Superior temporal gyrus (tissue), 1 donor: ENCODE measurements around the gene CASP7.
A peak's percentile ranks its signal among the peaks of the same experiment; 100 is the strongest.

ENCODE experiments used
- DNase-seq: peaks from one replicate; pipeline ENCODE4 v3.0.0-alpha.2; 2016; ENCODE audit errors: extremely low spot score

CASP7 gene

DNA sequence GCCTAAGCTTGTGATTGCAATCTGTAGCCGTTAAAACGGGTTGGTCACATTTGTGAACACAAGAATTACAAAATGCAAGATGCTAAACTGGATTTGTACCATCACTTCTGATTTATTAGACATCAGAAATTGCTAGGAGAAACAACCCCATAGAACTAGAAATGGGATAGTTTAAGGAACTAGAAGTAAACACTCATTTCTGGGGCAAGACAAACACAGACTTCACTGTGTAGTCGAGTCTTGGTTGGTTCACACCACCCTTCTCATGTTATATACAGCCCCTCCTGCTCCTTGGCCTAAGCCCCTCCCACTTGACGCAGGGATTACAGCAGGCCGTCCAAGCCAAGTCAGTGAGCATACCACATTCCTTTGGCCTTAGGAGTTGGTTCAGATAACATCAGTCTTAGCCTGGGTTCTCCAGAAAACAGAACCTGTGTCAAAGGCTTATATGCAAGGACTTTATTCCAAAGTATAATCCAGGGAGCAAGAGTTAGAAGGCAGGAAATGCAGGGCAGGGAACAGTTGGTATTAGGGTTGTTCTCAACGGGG is 13.8 kb upstream of the CASP7 start:
- DNase-seq: no peak

DNA sequence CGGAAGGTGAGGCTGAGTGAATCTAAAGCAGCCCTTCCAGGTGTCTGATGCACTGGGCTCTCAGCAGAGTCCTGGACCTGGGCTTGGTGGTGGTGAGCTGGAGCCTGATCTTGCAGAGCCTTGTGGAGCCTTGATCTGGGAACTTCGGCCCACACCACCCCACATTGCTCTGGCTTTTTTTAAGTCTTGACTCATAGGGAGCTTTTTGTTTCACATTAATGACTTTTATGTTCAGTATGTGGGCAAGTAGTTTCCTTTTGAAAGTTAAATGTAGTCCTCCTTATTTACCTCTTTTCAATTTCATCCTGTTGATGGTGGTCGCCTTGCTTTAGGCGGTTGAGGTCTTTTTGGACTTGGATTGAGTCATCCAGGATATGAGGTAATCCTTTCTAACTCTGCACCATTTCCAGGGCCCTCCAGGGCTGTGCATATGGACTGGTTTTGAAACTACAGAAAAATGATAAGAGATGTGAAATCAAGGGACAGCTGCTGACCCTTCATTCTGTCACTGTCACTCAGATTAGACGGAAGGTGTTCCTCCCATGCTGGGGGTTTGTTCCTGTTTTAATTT is 12.9 kb upstream of the CASP7 start:
- no peak for DNase-seq

GRCh38 chr10:113680190-113681111 is 739 bp downstream of the CASP7 start:
- DNase-seq: peak; percentile 32

- DNase-seq: no peak
Observed at GRCh38 chr10:113681533-113682470, 2.1 kb downstream of the CASP7 start.

DNA sequence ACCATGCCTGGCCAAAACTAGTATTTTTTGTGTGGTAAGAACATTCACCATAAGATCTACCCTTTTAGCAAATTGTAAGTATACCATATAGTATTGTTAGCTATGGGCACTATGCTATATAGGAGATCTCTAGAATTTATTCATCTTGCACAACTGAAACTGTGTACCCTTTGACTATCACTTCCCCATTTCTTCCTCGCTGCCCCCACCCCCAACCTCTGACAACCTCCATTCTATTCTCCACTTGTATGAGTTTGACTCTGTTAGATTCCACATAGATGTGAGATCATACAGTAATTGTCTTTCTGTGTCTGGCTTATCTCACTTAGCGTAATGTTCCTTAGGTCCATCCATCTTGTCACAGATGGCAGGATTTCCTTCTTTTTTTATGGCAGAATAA is 3.6 kb downstream of the CASP7 start:
- DNase-seq: no peak

DNA sequence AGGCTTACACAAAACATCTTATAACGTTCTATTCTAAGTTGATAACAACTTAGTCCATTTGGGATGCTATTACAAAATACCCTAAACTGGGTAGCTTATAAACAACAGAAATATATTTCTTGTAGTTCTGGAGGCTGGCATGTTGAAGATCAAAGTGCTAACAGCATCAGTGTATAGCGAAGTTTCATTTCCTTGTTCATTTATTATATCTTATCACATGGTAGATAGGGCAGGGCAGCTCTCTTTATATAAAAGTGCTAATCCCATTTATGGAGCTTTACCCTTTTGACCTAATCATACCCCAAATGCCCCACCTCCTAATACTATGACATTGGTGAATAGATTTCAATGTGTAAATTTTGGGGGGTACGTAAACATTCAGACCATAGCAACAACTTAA is 6.3 kb downstream of the CASP7 start:
- no peak for DNase-seq

GRCh38 chr10:113687037-113687436 is 7.3 kb downstream of the CASP7 start:
- no peak for DNase-seq

DNA sequence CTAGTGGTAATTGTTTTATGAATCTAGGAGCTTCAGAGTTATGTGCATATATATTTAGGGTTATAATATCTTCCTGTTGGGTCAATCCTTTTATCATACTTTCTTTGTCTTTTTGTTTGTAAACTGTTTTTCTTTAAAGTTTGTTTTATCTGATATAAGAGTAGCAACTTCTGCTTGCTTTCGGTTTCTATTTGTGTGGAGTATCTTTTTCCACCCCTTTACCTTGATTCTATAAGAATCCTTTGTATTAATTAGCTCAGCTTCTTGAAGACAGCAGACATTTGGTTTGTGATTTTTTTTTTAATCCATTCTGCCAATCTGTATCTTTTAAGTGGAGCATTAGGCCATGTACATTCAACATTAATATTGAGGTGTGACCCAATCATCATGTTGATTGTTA is 9.3 kb downstream of the CASP7 start:
- DNase-seq: no peak

- DNase-seq: no peak
Observed at GRCh38 chr10:113689574-113689973, 9.9 kb downstream of the CASP7 start.

DNA sequence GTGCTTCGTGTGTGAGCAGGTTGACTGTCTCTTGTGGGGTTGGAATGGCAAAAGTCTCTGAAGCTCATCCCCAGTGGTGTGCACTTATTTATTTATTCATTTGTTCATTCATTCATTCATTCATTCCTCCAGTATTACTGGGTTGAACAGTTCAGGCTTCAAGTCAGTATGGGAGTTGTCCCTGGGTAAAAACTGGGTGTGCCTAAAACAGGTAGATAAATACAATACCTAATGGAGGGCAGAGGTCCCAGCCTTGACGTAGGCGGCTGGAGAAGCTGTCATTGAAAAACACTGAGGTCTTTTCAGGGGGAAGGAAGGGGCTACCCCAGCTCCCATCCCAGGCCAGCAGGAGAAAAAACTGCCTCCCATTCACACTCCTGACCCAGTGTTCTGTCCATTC is 11.0 kb downstream of the CASP7 start:
- no peak for DNase-seq

- no peak for DNase-seq
Observed at GRCh38 chr10:113691381-113691780, 11.7 kb downstream of the CASP7 start.

DNA sequence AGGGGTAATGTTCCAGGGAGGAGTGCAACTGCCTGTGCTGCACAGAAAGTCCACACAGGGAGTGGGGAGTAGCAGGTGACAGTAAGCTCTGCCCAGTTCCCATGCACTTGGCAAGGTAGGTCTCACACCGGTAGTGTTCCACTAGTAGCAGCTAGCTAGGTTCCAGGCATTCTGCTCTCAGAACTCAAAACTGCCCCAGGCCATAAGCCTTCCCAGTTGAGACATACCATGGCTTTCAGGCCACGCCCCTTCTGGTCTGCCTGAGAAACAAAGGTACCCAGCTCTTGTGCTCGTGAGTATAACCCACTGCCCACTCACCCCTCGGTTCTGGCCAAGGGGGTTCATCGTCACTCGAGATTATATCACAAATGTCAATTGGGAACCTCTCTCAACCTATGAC is 12.6 kb downstream of the CASP7 start:
- DNase-seq: no peak

GRCh38 chr10:113693348-113693747 is 13.6 kb downstream of the CASP7 start:
- DNase-seq: no peak

DNA sequence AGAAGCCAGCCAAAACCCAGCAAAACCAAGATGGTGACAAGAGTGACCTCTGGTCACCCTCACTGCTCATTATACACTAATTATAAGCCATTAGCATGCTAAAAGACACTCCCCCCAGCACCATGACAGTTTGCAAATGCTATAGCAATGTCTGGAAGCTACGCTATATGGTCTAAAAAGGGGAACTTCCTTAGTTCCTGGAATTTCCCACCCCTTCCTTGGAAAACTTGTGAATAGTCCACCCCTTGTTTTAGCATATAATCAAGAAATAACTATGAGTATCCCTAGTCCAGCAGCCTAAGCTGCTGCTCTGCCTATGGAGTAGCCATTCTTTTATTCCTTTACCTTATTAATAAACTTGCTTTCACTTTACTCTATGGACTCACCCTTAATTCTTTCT is 16.0 kb downstream of the CASP7 start:
- DNase-seq: no peak

DNA sequence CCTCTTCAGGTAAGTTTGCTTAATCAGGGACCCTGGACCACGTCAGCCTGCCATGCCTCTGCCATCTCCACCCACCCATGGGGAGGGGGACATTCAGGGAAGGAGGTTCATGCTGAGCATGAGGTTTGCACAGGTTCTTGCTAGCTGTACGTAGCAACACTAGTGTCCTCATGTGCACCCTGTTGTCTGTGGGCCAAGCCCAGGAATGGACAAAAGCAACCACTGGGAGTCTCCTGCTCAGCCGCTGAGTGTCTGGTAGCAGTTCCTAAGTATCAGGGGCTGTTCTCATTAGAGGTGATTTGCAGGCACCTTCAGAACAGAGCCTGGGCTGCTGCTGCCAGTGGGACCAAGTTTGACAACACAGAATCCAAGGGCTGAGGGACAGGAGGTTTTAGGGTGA is 17.9 kb downstream of the CASP7 start:
- no peak for DNase-seq

GRCh38 chr10:113704637-113705343 is 25.1 kb downstream of the CASP7 start:
- peak; percentile 87 for DNase-seq

DNA sequence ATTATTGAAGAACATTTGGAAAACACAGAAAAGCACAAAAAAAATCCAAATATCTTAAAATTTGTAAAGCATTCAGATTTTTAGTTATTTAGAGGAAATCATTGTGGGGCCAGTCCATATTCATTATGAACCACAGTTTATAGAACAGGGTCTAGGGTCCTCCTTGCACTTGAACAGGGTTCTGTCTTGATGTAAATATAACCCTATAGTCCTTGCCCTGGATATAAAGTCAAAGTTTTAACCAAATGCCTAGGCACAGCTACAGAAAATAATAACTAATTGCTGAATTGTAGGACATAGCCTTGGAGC is 25.6 kb downstream of the CASP7 start:
- DNase-seq: no peak

GRCh38 chr10:113706623-113707022 is 26.9 kb downstream of the CASP7 start:
- no peak for DNase-seq

DNA sequence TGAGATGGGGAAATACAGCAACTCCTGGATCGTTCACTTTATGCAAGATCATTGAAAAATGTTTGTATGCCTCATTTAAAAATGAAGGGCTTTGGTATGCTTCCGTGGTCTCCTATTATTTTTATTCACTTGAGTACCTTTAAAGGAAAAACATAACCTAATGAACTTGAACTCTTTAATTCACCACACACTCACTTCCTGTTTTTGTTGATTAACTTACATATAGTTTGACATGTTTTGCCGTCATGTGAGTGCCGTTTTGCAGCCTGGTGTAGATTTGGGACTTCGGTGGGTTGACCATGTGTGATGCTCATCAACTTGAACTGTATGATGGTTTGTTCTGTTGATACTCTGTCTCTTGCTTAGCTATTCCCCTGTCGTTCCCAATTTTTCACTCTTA is 28.9 kb downstream of the CASP7 start:
- no peak for DNase-seq

GRCh38 chr10:113709221-113709838 is 29.6 kb downstream of the CASP7 start:
- DNase-seq: no peak

DNA sequence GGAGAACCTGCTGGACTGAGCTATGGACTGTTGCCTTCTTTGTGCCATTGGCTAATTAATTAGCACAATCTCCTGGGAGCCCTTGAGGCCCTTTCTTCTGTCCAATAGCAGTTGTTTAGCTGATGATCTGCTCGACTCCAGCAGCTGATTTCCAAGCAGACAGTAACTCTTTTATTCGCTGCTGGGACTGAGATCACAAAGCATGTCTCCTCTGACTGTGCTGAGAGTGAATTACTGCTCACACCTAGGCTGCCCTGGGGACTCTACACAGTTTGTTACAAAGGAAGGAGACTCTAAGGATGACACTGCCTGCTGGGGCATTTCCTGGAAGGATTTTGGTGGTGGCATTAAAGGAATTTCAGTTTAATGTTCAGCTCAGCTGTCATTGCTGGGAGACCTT is 31.4 kb downstream of the CASP7 start:
- DNase-seq: peak; percentile 37
